Hepatocyte (in vitro differentiated cells): ENCODE data around the gene SP8.

ENCODE experiments used
- EZH2 ChIP-seq: fragments of 200-600 bp; sonication (generic); IDR thresholded peaks from 2 replicates; pipeline ENCODE4 v1.6.1; 2016; ENCODE audit warnings: antibody characterized with exemption, mild to moderate bottlenecking, borderline replicate concordance
- EZH2phosphoT487 ChIP-seq: fragments of 200-600 bp; sonication (generic); IDR thresholded peaks from one replicate; pipeline ENCODE4 v1.6.1; 2018; ENCODE audit warnings: antibody characterized with exemption, mild to moderate bottlenecking, low read depth, moderate library complexity; ENCODE audit not compliant: unreplicated experiment, severe bottlenecking
- TF ChIP-seq, protein P1 (sequence below): fragments of 200-600 bp; sonication (generic); IDR thresholded peaks from 2 replicates; pipeline ENCODE4 v1.5.1; 2016; ENCODE audit warnings: antibody characterized with exemption, mild to moderate bottlenecking; ENCODE audit not compliant: poor library complexity

DNA sequence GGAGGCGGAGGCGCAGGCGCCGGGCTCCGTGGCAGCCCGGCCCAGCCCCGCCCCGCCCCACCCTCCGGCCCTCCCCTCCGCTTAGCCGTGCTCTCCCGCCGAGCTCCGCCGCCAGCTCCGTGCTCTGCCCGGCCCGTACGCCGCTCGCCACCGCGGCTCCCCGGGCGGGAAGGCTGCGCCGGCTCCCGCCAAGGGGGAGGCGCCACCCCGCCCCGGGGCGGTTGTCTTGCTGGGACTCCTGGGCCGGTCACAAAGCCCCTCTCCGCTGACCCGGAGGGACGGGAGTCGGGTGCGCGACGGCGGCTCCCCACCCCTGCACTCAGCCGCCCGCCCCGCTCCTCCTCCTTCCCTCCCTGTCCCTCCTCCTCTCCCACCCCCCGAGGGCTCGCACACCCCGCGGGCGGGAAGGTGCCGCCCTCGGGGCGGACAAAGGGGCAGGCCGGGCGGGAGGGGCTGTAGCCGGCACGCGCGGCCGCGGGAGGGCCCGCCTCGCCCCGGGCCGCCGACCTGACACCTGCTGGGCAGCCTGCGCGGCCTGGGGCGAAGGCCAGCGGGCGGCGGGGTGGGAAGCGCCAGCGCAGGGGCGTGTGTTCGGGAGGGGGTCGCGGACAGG, 11.5 kb upstream of the SP8 start:
- TF ChIP-seq, protein P1, sequence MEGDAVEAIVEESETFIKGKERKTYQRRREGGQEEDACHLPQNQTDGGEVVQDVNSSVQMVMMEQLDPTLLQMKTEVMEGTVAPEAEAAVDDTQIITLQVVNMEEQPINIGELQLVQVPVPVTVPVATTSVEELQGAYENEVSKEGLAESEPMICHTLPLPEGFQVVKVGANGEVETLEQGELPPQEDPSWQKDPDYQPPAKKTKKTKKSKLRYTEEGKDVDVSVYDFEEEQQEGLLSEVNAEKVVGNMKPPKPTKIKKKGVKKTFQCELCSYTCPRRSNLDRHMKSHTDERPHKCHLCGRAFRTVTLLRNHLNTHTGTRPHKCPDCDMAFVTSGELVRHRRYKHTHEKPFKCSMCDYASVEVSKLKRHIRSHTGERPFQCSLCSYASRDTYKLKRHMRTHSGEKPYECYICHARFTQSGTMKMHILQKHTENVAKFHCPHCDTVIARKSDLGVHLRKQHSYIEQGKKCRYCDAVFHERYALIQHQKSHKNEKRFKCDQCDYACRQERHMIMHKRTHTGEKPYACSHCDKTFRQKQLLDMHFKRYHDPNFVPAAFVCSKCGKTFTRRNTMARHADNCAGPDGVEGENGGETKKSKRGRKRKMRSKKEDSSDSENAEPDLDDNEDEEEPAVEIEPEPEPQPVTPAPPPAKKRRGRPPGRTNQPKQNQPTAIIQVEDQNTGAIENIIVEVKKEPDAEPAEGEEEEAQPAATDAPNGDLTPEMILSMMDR, result no peak
- peak; percentile 38 for TF ChIP-seq EZH2
- no peak for TF ChIP-seq EZH2phosphoT487
